ENCODE data around the gene IL4R.

IL4R gene

GRCh38 chr16:27351989-27352388, 38.2 kb downstream of the IL4R start:
- Histone ChIP-seq H3K27me3 (ENCODE audit: control insufficient read depth, insufficient read depth, low read length) (no peaks in the 10 kb centered on the region), H3K4me3 (ENCODE audit: low read depth, low read length) (no peak overlapping the region), H3K9me3 (ENCODE audit: control insufficient read depth, insufficient read depth, low read length) (no peaks in the 10 kb centered on the region), H3K4me1 (ENCODE audit: control insufficient read depth, insufficient read depth, low read length) (no peaks in the 10 kb centered on the region), H3K9ac (ENCODE audit: low read depth, low read length) (no peak overlapping the region), H3K36me3 (ENCODE audit: control insufficient read depth, insufficient read depth, low read length) (peaks cover 10% of the 10 kb centered on the region)

GRCh38 chr16:27353853-27354252, 40.1 kb downstream of the IL4R start:
- no peak overlapping the region for H3K4me3 ChIP-seq (ENCODE audit: low read depth, low read length)
- H3K27me3 ChIP-seq (ENCODE audit: control insufficient read depth, insufficient read depth, low read length), result no peaks in the 10 kb centered on the region
- no peaks in the 10 kb centered on the region for H3K9me3 ChIP-seq (ENCODE audit: control insufficient read depth, insufficient read depth, low read length)
- no peaks in the 10 kb centered on the region for H3K4me1 ChIP-seq (ENCODE audit: control insufficient read depth, insufficient read depth, low read length)
- peaks cover 10% of the 10 kb centered on the region for H3K36me3 ChIP-seq (ENCODE audit: control insufficient read depth, insufficient read depth, low read length)
- H3K9ac ChIP-seq (ENCODE audit: low read depth, low read length), result no peak overlapping the region

GRCh38 chr16:27355610-27356009, 41.8 kb downstream of the IL4R start:
- Histone ChIP-seq H3K4me3 (ENCODE audit: low read depth, low read length) (no peak overlapping the region), H3K27me3 (ENCODE audit: control insufficient read depth, insufficient read depth, low read length) (no peaks in the 10 kb centered on the region), H3K9ac (ENCODE audit: low read depth, low read length) (no peak overlapping the region), H3K9me3 (ENCODE audit: control insufficient read depth, insufficient read depth, low read length) (no peaks in the 10 kb centered on the region), H3K4me1 (ENCODE audit: control insufficient read depth, insufficient read depth, low read length) (no peaks in the 10 kb centered on the region), H3K36me3 (ENCODE audit: control insufficient read depth, insufficient read depth, low read length) (peaks cover 10% of the 10 kb centered on the region)

GRCh38 chr16:27356794-27357193, 43.0 kb downstream of the IL4R start:
- Histone ChIP-seq H3K27me3 (ENCODE audit: control insufficient read depth, insufficient read depth, low read length) (no peaks in the 10 kb centered on the region), H3K36me3 (ENCODE audit: control insufficient read depth, insufficient read depth, low read length) (peaks cover 13% of the 10 kb centered on the region), H3K4me3 (ENCODE audit: low read depth, low read length) (no peak overlapping the region), H3K9ac (ENCODE audit: low read depth, low read length) (no peak overlapping the region), H3K4me1 (ENCODE audit: control insufficient read depth, insufficient read depth, low read length) (no peaks in the 10 kb centered on the region), H3K9me3 (ENCODE audit: control insufficient read depth, insufficient read depth, low read length) (no peaks in the 10 kb centered on the region)

- H3K27me3 ChIP-seq (ENCODE audit: control insufficient read depth, insufficient read depth, low read length), result no peaks in the 10 kb centered on the region
- no peaks in the 10 kb centered on the region for H3K9me3 ChIP-seq (ENCODE audit: control insufficient read depth, insufficient read depth, low read length)
- no peak overlapping the region for H3K4me3 ChIP-seq (ENCODE audit: low read depth, low read length)
- H3K36me3 ChIP-seq (ENCODE audit: control insufficient read depth, insufficient read depth, low read length), result peaks cover 23% of the 10 kb centered on the region
- no peak overlapping the region for H3K9ac ChIP-seq (ENCODE audit: low read depth, low read length)
- no peaks in the 10 kb centered on the region for H3K4me1 ChIP-seq (ENCODE audit: control insufficient read depth, insufficient read depth, low read length)
Measured at GRCh38 chr16:27359051-27359450, 45.3 kb downstream of the IL4R start.

- H3K36me3 ChIP-seq (ENCODE audit: control insufficient read depth, insufficient read depth, low read length), result peaks cover 18% of the 10 kb centered on the region
- no peaks in the 10 kb centered on the region for H3K4me1 ChIP-seq (ENCODE audit: control insufficient read depth, insufficient read depth, low read length)
- H3K27me3 ChIP-seq (ENCODE audit: control insufficient read depth, insufficient read depth, low read length), result no peaks in the 10 kb centered on the region
- no peaks in the 10 kb centered on the region for H3K9me3 ChIP-seq (ENCODE audit: control insufficient read depth, insufficient read depth, low read length)
- H3K4me3 ChIP-seq (ENCODE audit: low read depth, low read length), result no peak overlapping the region
- no peak overlapping the region for H3K9ac ChIP-seq (ENCODE audit: low read depth, low read length)
Measured at GRCh38 chr16:27359615-27360014, 45.8 kb downstream of the IL4R start.

- no peaks in the 10 kb centered on the region for H3K9me3 ChIP-seq (ENCODE audit: control insufficient read depth, insufficient read depth, low read length)
- peaks cover 15% of the 10 kb centered on the region for H3K36me3 ChIP-seq (ENCODE audit: control insufficient read depth, insufficient read depth, low read length)
- no peak overlapping the region for H3K9ac ChIP-seq (ENCODE audit: low read depth, low read length)
- no peaks in the 10 kb centered on the region for H3K4me1 ChIP-seq (ENCODE audit: control insufficient read depth, insufficient read depth, low read length)
- H3K27me3 ChIP-seq (ENCODE audit: control insufficient read depth, insufficient read depth, low read length), result no peaks in the 10 kb centered on the region
- no peak overlapping the region for H3K4me3 ChIP-seq (ENCODE audit: low read depth, low read length)
Measured at GRCh38 chr16:27361987-27362386, 48.2 kb downstream of the IL4R start.

GRCh38 chr16:27362570-27363245, 48.9 kb downstream of the IL4R start:
- Histone ChIP-seq H3K4me1 (ENCODE audit: control insufficient read depth, insufficient read depth, low read length) (no peaks in the 10 kb centered on the region), H3K27me3 (ENCODE audit: control insufficient read depth, insufficient read depth, low read length) (no peaks in the 10 kb centered on the region), H3K9ac (ENCODE audit: low read depth, low read length) (no peak overlapping the region), H3K36me3 (ENCODE audit: control insufficient read depth, insufficient read depth, low read length) (peaks cover 15% of the 10 kb centered on the region), H3K9me3 (ENCODE audit: control insufficient read depth, insufficient read depth, low read length) (no peaks in the 10 kb centered on the region), H3K4me3 (ENCODE audit: low read depth, low read length) (no peak overlapping the region)

- H3K27me3 ChIP-seq (ENCODE audit: control insufficient read depth, insufficient read depth, low read length), result no peaks in the 10 kb centered on the region
- no peaks in the 10 kb centered on the region for H3K9me3 ChIP-seq (ENCODE audit: control insufficient read depth, insufficient read depth, low read length)
- peaks cover 15% of the 10 kb centered on the region for H3K36me3 ChIP-seq (ENCODE audit: control insufficient read depth, insufficient read depth, low read length)
- peaks cover 3% of the 10 kb centered on the region for H3K4me1 ChIP-seq (ENCODE audit: control insufficient read depth, insufficient read depth, low read length)
- no peak overlapping the region for H3K4me3 ChIP-seq (ENCODE audit: low read depth, low read length)
- H3K9ac ChIP-seq (ENCODE audit: low read depth, low read length), result no peak overlapping the region
Measured at GRCh38 chr16:27363246-27363632, 49.5 kb downstream of the IL4R start.

- Histone ChIP-seq H3K4me1 (ENCODE audit: control insufficient read depth, insufficient read depth, low read length) (peaks cover 3% of the 10 kb centered on the region), H3K9me3 (ENCODE audit: control insufficient read depth, insufficient read depth, low read length) (no peaks in the 10 kb centered on the region), H3K4me3 (ENCODE audit: low read depth, low read length) (no peak overlapping the region), H3K36me3 (ENCODE audit: control insufficient read depth, insufficient read depth, low read length) (peaks cover 15% of the 10 kb centered on the region), H3K27me3 (ENCODE audit: control insufficient read depth, insufficient read depth, low read length) (no peaks in the 10 kb centered on the region), H3K9ac (ENCODE audit: low read depth, low read length) (no peak overlapping the region)
Measured at GRCh38 chr16:27363797-27364196, 50.0 kb downstream of the IL4R start.

GRCh38 chr16:27364493-27365141, 50.8 kb downstream of the IL4R start:
- Histone ChIP-seq H3K4me3 (ENCODE audit: low read depth, low read length) (no peak overlapping the region), H3K4me1 (ENCODE audit: control insufficient read depth, insufficient read depth, low read length) (peaks cover 3% of the 10 kb centered on the region), H3K27me3 (ENCODE audit: control insufficient read depth, insufficient read depth, low read length) (no peaks in the 10 kb centered on the region), H3K9ac (ENCODE audit: low read depth, low read length) (no peak overlapping the region), H3K9me3 (ENCODE audit: control insufficient read depth, insufficient read depth, low read length) (no peaks in the 10 kb centered on the region), H3K36me3 (ENCODE audit: control insufficient read depth, insufficient read depth, low read length) (peaks cover 15% of the 10 kb centered on the region)
